HG03558 (cell line): ENCODE data around the gene IL2RA.
"Not testable (repeated sequence)": the region's sequence is repeated elsewhere in the genome, so short reads cannot be mapped to it uniquely, and the experiment has no call there.

Experiments used
- ATAC-seq: cut with Tn5 transposase; IDR thresholded peaks from one replicate; pipeline ENCODE4 v1.9.1; 2021; ENCODE audit warnings: moderate number of reproducible peaks; ENCODE audit not compliant: unreplicated experiment; ENCODE audit errors: extremely low read depth

Gene IL2RA

DNA sequence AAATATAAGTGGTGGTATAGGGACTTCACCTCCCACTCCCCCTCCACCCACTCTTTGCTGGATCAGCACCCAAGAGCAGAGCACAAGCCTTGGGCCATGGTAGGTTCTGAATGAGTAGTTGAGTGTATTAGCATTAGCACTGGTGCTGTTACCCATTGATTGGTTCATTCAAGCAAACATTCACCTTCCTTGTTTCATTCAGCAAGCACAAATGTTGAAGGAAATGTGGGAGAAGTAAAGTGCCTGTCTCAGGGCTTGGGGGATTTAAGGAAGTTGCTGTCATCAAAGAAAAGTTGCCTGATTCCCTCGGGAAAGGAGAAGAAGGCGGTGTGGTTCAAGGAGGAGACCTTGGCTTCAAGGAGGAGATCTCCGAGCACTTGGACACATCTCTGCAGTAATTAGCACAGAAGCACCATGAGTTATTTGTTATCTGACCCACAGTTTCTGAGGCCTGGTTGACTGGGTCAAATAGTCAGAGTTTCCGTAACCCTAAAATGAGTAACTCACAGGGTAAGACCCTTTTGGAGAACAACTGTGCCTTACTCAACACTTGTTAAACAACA lies 17.3 kb downstream of the IL2RA start:
- ATAC-seq, result no peak

DNA sequence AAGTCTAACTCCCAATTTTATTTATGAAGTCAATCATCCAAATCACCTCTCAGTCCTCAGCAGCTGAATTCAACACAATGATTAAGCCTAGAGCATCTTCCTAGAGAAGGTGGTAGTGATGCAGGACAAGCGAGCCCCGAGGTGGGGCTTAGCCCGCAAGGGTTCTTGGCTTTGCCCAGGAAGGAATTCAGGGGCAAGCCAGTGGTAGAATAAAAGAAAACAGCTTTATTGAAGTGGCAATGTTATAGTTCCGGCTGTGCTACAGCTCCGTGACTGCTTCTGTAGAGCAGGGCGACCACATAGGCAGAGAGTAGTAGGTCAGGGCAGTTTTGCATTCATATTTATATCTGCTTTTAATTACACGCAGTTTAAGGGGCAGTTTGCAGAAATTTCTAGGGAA lies 18.1 kb downstream of the IL2RA start:
- no peak for ATAC-seq

DNA sequence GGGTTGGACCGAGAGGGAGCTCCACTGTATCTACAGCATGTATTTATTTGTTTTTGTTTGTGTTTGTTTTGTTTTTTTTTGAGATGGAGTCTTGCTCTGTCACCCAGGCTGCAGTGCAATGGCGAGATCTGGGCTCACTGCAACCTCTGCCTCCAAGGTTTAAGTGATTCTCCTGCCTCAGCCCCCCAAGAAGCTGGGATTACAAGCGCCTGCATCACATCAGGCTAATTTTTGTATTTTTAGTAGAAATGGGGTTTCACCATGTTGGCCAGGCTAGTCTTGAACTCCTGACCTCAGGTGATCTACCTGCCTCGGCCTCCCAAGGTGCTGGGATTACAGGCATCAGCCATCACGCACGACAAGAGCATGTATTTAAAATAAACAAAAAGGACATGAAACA lies 18.8 kb downstream of the IL2RA start:
- not testable (repeated sequence) for ATAC-seq

DNA sequence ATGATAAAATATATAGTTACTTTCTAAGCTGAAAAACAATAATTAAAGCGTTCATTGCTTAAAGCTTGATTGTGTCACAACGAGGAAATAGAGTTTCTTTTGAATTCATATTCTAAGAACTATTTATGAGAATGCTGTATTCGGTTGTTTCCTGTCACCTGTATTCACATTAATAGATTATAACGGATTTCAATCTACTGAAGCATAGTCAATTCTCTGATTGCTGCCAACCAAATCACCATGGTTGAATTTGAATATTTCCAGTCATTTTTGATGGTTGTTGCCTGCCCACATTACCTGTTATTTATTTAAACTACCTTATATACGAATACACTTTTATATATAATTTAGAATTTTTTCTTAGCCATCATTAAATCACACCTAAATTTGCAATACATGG lies 22.0 kb downstream of the IL2RA start:
- no peak for ATAC-seq

DNA sequence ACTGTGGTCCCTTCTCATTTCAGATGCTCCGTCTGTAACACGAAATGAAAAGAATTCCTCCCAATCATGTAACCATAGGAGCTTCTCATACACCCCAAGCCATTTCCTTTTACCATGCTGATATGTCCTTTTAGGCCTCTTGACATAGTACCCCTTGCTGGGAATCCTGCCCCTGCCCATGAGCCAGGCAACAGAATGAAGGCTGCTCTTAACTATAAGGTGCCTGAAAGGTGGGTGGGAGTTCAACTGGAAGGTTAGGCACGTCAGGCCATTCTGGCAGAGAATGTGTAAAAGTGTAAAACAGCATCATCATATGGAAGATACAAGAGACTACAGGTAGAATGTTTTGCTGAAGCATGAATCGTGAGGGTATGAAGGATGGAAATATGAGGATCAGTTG lies 22.5 kb downstream of the IL2RA start:
- ATAC-seq, result no peak

DNA sequence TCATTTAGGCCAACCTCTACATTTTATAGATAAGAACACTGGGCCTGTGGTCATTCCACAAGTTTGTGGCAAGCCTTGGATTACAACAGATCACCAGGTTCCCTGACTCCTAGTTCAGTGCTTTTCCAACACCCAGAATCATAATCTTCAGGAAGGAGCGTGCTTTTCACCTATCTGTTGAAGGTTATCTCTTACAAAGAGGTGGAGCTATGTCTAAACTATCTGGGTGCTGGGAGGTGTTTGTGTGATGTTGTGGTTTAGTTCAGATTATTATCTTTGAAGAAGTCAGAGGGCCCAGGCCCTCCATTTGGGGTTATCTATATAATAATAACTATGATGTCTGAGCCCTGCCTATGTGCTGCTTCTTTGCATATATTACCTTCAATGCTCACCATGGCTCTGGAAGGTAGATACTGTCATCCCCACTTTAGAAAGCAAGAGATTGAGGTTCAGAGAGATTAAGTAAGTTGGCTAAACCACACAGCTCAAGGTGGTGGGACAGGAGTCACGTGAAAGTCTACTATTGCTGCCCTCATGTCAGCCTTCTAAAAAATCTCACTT lies 24.0 kb downstream of the IL2RA start:
- ATAC-seq, result no peak

DNA sequence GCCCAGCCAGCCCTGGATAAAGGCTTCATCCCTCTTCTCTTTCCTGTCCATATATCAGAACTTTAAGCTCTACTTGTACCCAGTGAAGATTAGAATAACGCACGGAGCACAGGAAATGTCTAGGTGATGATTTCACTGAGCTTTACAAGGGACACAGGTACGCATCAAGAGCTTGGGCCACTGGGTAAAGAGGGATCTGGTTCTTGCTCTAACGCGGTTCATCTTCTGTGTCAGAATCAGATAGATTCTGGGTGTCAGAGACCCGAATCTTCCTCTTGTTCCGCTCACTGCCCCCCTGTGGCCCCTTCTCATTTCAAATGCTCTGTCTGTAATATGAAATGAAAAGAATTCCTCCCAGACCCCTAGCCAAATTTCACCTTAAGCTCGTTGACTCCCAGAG lies 24.7 kb downstream of the IL2RA start:
- ATAC-seq, result no peak

DNA sequence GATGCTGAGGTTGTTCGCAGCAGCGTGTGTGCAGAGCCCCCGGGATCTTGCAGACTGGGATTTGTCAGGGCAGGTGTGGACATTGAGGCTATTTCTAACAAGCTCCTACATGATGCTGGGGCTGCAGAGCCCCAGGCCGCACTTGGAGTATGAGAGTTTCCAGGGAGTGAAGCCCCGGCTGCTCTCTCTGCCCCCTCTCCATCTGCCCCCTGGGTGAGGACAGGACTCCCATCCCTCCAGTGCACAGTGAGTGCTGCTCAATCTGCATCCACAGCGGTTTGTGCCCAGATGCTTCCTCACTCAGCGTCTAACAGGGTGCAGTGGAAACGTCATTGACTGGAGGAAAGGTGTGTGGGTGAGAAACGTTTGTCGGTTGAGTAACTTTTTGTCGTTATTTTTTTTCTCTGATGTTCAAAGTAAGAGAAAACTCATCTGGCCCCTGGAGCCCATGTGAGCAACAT lies 25.3 kb downstream of the IL2RA start:
- no peak for ATAC-seq

DNA sequence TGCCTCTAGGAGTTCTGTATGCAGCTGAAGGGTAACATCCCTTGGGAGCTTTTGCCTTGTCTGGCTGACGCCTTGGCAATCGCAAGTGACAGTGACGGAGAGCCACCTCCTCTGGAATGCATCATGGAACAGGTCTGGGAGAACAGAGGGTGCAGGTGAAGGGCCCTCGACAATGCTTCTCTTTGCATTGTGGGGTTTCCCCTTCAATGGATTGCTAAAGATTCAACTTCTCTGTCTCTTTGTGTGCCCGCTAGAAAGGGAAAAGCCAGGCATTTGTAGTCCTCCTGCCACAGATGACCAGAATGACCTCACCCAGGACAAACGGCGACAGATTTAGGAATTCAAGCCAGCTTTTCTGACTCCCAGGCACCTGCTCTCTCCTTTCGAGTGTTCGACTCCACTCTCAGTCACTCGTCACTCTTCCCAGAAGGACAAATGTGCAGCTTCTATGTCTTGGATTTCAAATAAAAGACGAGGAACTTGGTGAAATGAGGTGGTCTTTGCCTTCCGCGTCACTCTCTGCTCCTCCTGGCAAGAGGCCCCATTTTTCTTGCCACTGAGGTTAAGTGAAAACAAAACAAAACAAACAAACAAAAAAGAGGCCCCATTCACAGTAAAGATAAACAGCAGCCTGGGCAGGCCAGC lies 26.1 kb downstream of the IL2RA start:
- ATAC-seq, result no peak

DNA sequence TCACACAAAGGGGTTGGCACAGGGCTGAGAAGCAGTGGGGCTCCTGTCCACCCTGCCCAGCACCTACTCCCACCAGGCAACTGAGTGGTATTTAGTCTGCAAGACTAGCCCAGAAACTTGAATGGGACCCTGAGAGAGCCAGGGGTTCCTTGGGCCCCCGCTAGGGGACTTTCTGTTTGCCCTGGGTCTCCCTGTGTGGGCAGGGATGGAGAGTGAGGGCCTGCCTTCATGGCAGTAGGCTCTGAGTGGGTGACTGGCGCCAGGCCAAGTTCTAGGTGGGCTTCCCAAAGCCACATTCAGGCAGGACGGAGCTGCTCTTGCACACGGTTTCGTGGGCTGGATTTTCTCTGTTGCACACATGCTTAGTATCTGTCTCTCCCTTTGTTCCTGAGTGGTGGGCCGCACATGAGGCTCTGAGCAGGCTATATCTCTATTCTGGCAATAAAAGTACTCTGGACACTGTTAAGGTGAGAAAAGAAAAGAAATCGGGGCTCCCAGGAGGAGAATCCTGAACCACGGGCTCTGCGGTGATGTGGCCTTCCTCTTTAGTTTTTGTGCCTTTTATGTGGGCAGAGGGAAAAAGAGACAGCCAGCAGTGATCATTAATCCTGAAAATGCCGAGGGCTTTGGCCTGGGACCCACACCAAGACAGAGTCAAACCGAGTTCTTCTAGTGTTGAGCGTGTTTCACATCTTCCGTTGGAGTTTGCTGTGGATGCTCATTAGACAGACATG lies 26.9 kb downstream of the IL2RA start:
- no peak for ATAC-seq

DNA sequence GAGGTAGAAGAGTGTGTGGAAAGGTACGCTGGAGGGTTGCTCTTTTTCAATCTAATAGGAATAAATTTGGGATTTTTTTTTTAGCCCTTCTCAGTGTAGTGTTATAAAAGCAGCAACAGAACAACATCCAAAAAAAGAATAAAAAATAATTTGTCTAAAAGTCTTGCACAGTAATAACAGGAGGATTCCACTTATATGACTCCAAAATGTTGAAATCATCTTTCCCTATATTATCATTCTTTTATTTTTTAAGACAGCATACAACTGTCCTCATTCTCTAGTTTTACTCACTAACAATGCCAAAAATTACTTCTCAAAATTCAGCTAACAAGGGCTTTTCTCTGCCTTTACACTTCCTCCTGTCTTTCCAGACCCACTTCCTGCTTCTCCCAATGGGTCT lies 27.8 kb downstream of the IL2RA start:
- ATAC-seq, result no peak

DNA sequence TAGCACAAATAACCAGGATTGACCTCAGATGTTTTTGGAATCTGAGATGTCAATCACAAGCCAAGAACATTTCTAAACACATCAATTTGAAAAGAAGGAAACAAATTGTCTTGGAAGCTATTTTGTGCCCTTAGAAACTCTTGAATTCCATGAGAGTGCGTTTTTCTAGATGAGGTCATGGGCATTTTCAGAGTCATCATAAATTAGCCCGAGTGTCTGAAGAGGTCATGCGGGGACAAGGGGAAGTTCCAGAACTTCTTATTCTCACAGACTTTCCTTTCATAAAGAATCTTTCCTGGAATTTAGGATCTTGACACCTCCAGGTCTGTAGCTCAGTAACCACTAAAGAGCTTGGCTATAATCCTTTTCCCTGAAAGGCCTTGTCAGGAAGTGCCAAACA lies 28.2 kb downstream of the IL2RA start:
- no peak for ATAC-seq

DNA sequence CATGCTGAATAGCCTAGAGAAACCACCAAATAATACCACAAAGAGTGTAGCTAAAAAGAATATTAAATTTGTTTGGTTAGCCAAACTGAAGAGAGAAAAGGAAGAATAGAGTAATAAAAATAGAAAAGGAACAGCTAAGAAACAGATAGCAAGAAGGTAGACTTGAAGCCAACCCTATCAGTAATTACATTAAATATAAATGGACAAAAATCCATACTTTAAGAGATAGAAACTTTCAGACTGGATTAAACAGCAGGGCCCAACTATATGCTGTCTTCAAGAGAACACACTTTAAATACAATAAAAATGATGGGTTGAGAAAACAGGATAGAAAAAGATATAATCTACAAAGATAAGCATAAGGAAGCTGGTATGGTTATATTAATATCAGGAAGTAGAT lies 31.2 kb downstream of the IL2RA start:
- ATAC-seq, result no peak

DNA sequence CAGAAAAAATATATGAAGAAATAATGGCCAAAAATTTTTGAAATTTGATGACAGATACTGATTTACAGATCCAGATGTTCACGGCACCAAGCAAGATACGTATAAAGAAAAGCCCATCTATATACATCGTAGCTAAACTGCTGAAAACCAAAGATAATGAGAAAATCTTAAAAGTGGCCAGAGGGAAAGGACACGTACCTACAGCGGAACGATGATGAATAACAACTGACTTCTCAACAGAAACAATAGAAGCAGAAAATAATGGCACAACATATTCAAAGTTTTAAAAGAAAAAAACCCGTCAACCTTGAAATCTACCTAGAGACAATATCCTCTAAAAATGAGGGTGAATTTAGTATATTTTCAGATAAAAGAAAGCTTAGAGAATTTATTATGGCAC lies 31.9 kb downstream of the IL2RA start:
- ATAC-seq, result no peak

DNA sequence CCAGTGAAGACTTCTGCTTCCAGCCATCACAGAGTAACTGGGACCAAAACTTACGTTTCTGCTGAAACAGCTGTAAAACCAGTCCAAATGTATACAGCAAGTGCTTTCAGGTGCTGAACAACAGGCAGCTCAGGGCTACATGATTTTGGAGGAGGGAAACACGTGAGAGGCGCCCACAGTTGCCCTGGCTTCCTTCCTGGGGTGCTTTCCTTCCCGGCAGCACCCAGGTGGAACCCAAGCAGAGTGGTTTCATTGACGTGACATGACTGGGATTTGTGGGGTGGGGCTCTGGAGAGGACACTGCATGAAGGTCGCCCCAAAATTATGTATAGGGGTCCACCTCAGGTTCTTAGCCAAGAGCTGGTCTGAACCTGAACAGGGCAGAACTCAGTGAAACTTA lies 34.2 kb downstream of the IL2RA start:
- ATAC-seq, result no peak

DNA sequence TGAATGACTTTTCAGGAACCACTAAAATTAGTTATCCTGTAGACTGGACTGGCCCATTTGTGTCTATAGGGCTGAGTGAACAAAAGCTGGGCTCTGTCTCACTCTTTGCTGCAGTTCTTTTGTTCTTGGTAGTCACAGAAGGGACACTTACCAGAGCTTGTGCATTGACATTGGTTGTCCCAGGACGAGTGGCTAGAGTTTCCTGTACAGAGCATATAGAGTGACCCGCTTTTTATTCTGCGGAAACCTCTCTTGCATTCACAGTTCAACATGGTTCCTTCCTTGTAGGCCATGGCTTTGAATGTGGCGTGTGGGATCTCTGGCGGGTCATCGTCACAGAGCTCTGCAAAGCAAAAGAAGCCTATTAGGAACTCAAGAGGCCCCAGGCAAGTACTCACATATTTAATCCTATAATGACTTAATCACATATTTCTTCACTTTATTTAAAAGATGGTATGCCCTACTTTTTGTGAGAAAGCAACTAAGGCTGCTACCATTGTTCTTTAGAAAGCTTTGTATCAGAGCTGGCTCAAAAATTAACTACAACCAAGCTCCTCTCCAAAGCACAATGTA lies 36.4 kb downstream of the IL2RA start:
- ATAC-seq, result no peak

DNA sequence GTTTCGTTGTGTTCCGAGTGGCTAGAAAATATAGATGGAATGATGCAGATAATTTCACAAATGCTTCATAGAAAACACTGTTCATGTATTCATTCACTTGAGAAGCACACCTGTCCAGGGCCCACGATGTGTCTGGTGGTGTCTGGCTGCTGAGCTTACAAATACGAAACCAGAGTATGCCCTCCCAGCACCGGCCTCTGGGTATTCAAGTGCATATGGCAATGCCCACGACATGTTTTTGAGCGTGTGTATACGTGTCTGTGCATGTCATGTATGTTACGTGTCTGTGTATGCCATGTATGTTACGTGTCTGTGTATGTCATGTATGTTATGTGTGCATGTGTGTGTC lies 37.9 kb downstream of the IL2RA start:
- no peak for ATAC-seq

DNA sequence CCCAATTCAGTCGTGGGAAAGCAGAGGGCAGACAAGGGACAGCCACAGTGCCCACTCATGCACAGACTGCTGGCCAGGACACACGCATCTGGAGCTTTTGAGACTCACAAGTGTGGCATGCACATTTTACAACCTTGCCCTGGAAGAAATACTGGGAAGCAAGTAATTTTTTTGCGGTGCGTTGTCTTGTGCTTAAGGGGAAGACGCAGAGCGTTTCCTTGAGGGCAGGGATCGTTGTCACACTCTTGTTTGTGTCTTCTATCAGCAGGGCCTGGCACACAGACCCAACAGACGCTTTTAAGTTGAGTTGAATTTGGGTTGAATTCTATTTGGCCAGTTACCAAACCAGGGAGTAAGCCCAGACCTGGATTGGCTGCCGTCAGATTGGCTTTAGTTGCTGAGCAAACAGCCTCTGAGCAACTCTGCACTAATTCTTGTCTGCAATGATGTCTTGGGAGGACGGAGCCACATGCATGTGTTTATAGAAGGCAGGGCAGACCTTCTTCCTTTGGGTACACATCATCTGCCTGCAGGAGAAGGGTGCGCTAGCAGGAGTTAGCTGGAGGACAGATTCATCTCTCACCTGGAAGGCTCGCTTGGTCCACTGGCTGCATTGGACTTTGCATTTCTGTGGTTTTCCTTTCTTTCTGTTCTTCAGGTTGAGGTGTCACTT lies 38.4 kb downstream of the IL2RA start:
- ATAC-seq, result no peak

DNA sequence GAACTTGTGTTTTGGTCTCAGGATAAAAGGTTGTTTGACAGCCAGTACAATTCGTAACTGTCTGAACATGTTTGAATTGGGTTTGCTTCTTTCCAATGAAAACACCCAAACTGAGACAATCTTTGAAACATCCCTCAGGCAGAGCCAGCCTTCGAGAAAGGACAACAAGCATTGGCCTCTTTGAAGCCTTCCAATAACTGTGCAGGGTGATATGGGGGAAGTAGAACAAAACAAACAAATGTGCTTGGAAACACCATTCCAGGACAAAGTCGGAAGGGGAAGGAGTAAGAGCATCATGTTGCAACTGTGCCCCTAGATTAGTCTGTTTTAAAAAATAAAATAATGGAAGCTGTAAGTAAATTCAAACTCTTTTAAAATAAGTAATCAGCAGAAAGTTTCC lies 39.5 kb downstream of the IL2RA start:
- no peak for ATAC-seq

DNA sequence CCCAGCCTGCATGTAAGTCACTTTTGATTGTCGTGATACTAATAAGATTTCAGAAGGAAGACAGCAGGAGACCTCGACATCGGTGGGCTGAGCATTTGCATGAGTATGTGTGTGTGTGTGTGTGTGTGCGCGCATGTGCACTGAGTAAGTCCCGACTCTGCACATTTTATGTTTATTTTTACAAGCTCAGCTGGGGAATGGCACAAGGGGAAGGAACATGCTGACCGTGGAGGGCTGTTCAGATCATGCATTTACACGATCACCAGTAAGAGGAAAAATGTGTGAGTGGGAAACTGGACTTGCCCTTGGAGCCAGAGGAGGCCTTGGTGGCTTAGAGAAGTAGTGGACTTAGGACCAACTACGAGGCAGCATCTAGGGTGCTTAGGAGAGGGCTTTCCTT lies 41.3 kb downstream of the IL2RA start:
- no peak for ATAC-seq

DNA sequence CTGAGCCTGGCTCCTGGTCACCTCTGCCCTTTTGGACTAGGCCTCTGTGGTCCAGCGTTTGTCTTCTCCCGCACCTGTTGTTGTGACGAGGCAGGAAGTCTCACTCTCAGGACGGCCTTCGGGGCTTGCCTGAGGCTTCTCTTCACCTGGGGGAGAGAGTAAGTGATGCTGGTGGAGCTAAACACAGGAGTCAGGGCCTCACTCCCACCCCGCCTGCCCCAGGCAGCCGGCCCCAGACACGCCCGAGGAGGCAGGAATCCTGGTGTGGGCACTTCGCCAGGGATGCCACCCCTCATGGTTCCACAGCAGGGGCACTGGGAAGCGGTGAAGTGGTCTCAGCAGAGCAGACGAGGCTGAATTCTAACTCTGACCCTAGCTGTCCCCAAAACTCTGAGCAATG lies 42.4 kb downstream of the IL2RA start:
- ATAC-seq, result no peak
